ENCODE data around the gene FXYD1.

FXYD1 gene

DNA sequence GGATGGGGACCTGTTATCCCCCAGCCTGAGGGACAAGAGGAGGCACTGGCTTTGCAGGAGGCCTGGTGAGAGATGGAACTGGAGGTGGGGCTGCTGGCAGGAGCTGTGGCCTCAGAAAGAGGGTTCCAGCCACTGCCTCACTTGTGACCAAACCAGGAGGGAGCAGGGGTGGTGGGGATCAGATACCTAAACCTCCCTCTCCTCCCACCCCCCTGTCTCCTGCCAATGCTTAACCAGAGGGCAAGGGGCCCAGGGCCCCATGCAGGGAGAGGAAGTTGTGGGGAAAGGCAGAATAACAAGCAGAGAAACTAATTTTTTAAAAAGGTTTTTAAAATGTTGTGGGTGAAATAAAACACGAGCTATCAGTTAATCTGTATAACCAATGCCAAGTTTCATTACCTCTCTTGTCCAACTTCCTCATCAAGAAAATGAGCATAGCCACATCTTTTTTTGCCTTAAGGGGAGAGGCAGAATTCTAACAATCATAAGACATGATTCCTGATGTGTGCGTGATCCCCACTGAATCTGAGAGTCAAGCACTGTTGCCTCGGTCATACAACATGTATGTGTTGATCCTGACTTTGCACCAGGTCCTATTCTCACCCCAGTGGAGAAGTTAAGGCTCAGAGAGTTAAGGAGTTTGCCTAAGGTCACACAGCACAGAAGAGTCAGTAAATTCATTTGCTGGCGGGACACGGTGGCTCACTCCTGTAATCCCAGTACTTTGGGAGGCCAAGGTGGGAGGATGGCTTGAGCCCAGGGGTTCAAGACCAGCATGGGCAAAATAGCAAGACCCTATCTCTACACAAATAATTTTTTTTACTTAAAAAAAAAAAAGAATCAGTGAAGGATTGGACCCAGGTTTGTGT is 28.9 kb downstream of the FXYD1 start:
- H3K27me3 ChIP-seq: no peaks in the 10 kb centered on the region
- no peak overlapping the region for H3K27ac ChIP-seq
- TF ChIP-seq, protein P1, sequence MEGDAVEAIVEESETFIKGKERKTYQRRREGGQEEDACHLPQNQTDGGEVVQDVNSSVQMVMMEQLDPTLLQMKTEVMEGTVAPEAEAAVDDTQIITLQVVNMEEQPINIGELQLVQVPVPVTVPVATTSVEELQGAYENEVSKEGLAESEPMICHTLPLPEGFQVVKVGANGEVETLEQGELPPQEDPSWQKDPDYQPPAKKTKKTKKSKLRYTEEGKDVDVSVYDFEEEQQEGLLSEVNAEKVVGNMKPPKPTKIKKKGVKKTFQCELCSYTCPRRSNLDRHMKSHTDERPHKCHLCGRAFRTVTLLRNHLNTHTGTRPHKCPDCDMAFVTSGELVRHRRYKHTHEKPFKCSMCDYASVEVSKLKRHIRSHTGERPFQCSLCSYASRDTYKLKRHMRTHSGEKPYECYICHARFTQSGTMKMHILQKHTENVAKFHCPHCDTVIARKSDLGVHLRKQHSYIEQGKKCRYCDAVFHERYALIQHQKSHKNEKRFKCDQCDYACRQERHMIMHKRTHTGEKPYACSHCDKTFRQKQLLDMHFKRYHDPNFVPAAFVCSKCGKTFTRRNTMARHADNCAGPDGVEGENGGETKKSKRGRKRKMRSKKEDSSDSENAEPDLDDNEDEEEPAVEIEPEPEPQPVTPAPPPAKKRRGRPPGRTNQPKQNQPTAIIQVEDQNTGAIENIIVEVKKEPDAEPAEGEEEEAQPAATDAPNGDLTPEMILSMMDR (IDR thresholded peaks at IDR 0.05): no peak
- no peaks in the 10 kb centered on the region for H3K9me3 ChIP-seq
- no peak overlapping the region for H3K4me3 ChIP-seq (ENCODE audit: low read depth in 1 of 2, low read length in 1 of 2)
- H3K4me1 ChIP-seq (ENCODE audit: control insufficient read depth in 1 of 2, insufficient read depth in 1 of 2, low read depth in 1 of 2, low read length in 1 of 2): peaks cover 0 to 4% of the 10 kb centered on the region in 2 experiments
- peaks cover 98% of the 10 kb centered on the region for H3K36me3 ChIP-seq

DNA sequence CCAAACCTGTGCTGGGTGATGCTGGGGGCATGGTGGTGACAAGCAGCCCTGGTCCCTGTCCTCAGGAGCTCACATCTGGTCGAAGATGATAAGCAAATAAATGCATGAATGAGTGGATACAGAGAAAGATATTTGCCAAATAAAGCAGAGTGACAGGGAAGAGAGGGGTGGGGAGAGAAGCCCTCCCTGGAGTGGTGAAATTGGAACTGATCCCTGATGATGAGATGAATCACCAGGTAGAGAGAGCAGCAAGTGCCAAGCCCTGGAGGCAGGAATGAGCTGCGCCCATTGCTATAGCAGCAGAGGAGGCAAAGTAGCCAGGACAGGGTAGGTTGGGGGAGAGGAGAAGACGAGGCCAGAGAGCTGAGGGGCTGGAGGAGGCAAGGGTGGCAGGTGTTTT is 29.6 kb downstream of the FXYD1 start:
- peaks cover 0 to 4% of the 10 kb centered on the region in 2 experiments for H3K4me1 ChIP-seq (ENCODE audit: control insufficient read depth in 1 of 2, insufficient read depth in 1 of 2, low read depth in 1 of 2, low read length in 1 of 2)

DNA sequence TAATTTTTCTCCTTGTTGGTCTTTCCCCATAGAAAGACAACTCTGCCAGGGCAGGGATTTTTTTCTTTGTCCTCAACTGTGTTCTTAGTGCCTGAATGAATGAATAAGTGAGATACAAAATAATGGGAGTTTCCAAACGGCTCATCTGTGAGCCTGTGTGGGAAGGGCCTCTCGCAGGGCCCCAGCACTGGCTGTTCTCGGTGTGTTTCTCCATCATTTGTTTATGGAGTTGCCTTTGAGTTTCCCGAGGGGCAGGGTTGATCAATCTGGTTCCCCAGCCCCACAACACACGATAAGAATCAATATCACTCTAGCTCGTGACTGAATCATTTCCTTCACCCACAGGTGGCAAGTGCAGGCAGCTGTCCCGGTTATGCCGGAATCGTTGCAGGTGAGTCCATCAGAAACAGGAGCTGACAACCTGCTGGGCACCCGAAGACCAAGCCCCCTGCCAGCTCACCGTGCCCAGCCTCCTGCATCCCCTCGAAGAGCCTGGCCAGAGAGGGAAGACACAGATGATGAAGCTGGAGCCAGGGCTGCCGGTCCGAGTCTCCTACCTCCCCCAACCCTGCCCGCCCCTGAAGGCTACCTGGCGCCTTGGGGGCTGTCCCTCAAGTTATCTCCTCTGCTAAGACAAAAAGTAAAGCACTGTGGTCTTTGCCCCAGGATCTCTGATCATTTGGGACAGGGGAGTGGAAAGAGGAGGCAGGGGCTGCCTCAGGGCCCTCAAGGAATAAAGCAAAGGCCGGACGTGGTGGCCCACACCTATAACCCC is 30.8 kb downstream of the FXYD1 start:
- Histone ChIP-seq H3K27me3 (no peaks in the 10 kb centered on the region), H3K36me3 (peaks cover 85% of the 10 kb centered on the region), H3K4me1 (ENCODE audit: control insufficient read depth in 1 of 2, insufficient read depth in 1 of 2, low read depth in 1 of 2, low read length in 1 of 2) (peaks cover 0 to 4% of the 10 kb centered on the region in 2 experiments), H3K9me3 (no peaks in the 10 kb centered on the region), H3K27ac (no peak overlapping the region), H3K4me3 (ENCODE audit: low read depth in 1 of 2, low read length in 1 of 2) (no peak overlapping the region)
- TF ChIP-seq, protein P1 (IDR thresholded peaks at IDR 0.05): no peak

More for the DNA sequence above, 29.6 kb downstream of the FXYD1 start:
- H3K27me3 ChIP-seq: no peaks in the 10 kb centered on the region
- peaks cover 96% of the 10 kb centered on the region for H3K36me3 ChIP-seq
- no peak overlapping the region for H3K4me3 ChIP-seq (ENCODE audit: low read depth in 1 of 2, low read length in 1 of 2)
- TF ChIP-seq, protein P1 (IDR thresholded peaks at IDR 0.05): no peak
- H3K9me3 ChIP-seq: no peaks in the 10 kb centered on the region
- H3K27ac ChIP-seq: no peak overlapping the region

DNA sequence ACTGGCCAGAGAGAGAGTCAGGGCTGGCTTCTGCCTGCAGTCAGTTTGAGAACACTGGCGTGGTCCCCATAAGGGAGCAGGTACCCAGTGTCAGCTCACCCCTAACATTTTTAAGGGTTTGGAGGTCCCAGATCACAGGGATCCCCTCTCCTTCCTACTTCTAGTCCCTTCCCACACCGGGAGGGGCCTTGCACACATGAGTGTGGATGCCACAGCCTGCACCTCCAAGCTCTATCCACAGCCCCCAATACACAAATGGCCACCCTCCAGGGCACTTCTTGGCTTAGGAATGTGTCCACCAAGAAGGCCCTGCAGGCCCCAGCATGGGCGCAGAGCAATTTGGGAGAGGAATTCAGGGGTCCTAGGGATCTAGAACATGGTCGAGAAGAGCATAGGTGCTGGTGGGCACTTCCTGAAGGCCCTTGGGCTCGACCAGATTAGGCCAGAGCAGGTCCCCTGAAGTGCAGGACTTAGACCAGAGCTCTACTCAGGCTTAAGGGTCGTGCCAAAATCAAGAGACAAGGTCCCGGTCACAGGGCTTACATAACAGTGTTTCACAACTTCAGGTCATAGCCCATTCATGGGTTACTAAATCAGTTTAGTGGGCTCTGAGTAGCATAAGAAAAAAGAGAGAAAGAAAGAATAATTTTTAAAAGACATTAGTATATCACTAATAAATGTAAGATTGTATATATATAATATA is 31.9 kb downstream of the FXYD1 start:
- H3K4me3 ChIP-seq (ENCODE audit: low read depth in 1 of 2, low read length in 1 of 2): no peak overlapping the region
- no peak overlapping the region for H3K27ac ChIP-seq
- H3K36me3 ChIP-seq: peaks cover 74% of the 10 kb centered on the region
- TF ChIP-seq, protein P1 (IDR thresholded peaks at IDR 0.05): no peak
- peaks cover 0 to 4% of the 10 kb centered on the region in 2 experiments for H3K4me1 ChIP-seq (ENCODE audit: control insufficient read depth in 1 of 2, insufficient read depth in 1 of 2, low read depth in 1 of 2, low read length in 1 of 2)
- no peaks in the 10 kb centered on the region for H3K9me3 ChIP-seq
- no peaks in the 10 kb centered on the region for H3K27me3 ChIP-seq

DNA sequence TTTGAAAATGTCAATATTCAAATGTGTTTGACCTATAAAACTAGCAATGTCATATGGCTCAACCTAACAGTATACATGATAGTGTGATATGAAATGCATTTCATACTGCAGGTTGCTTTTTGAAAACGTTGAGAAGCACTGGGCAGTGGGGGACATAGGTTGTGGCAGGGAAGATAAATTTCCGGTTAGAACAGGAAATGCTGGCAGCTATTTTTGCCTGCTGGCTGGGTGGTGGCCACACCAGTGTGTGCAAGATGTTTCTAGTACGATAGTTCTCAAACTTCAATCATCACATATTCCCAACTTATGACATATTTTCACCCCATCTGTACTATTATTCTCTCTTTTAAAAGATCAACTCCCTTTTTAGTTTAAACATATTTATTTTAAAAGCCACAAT is 33.1 kb downstream of the FXYD1 start:
- peaks cover 62% of the 10 kb centered on the region for H3K36me3 ChIP-seq
- H3K4me1 ChIP-seq (ENCODE audit: control insufficient read depth in 1 of 2, insufficient read depth in 1 of 2, low read depth in 1 of 2, low read length in 1 of 2): peaks cover 0 to 4% of the 10 kb centered on the region in 2 experiments
- H3K27ac ChIP-seq: no peak overlapping the region
- H3K4me3 ChIP-seq (ENCODE audit: low read depth in 1 of 2, low read length in 1 of 2): no peak overlapping the region
- H3K27me3 ChIP-seq: no peaks in the 10 kb centered on the region
- H3K9me3 ChIP-seq: no peaks in the 10 kb centered on the region
- TF ChIP-seq, protein P1 (IDR thresholded peaks at IDR 0.05): no peak
